GM12874 (cell line): Measurements from ENCODE around the gene OR8I2.

ENCODE experiments used
- CTCF ChIP-seq: IDR thresholded peaks from 2 replicates; pipeline ENCODE4 v1.5.1; 2011; ENCODE audit warnings: low read depth, mild to moderate bottlenecking, control low read depth, low read length, moderate library complexity; ENCODE audit not compliant: insufficient read depth

OR8I2 gene

GRCh38 chr11:56093008-56093407 is at the start of gene OR8I2:
TSS of gene OR8I2 (plus strand) at chr11:56093308. CDS start at chr11:56093308, 0 bp downstream.
- no peak for TF ChIP-seq CTCF

- no peak for TF ChIP-seq CTCF
These were observed 47.6 kb upstream of the OR8I2 start for GRCh38 chr11:56045538-56045937.

- no peak for TF ChIP-seq CTCF
These were observed 44.6 kb upstream of the OR8I2 start for GRCh38 chr11:56048480-56048879.

GRCh38 chr11:56049487-56049886 is 43.6 kb upstream of the OR8I2 start:
- no peak for TF ChIP-seq CTCF

GRCh38 chr11:56066980-56067379 is 26.1 kb upstream of the OR8I2 start:
- no peak for TF ChIP-seq CTCF

GRCh38 chr11:56089697-56090096 is 3.4 kb upstream of the OR8I2 start:
- no peak for TF ChIP-seq CTCF

- TF ChIP-seq CTCF: no peak
These were observed 10.2 kb downstream of the OR8I2 start, which contains the start of gene OR8H2 for GRCh38 chr11:56103210-56103737. TSS of gene OR8H2 (plus strand) at chr11:56103687. CDS start at chr11:56105043, 1,356 bp downstream.

GRCh38 chr11:56122073-56122472 is 29.0 kb downstream of the OR8I2 start, which contains the start of gene OR8H3:
TSS of gene OR8H3 (plus strand) at chr11:56122373. CDS start at chr11:56122373, 0 bp downstream.
- no peak for TF ChIP-seq CTCF
